GM21529 (cell line): ENCODE measurements around the gene PNISR.

Experiments
- ATAC-seq: cut with Tn5 transposase; IDR thresholded peaks from one replicate; pipeline ENCODE4 v1.9.1; 2021; ENCODE audit not compliant: unreplicated experiment

PNISR gene

GRCh38 chr6:99412065-99412464 lies 13.0 kb downstream of the PNISR start:
- ATAC-seq: no peak

- no peak for ATAC-seq
Measured at GRCh38 chr6:99409672-99410071, 15.4 kb downstream of the PNISR start.

GRCh38 chr6:99407076-99407475 lies 18.0 kb downstream of the PNISR start:
- ATAC-seq: no peak

- ATAC-seq: no peak
Measured at GRCh38 chr6:99402448-99402847, 22.7 kb downstream of the PNISR start.

GRCh38 chr6:99397287-99397686 lies 27.8 kb downstream of the PNISR start:
- ATAC-seq: no peak

GRCh38 chr6:99393698-99394531 lies 31.2 kb downstream of the PNISR start, which contains the start of gene COQ3:
Gene COQ3, minus strand, starts transcription at chr6:99394195. Its CDS starts 16 bp downstream, at chr6:99394179.
- ATAC-seq: peak; percentile 76

GRCh38 chr6:99393366-99393697 lies 31.8 kb downstream of the PNISR start:
- ATAC-seq: peak; percentile 32

- no peak for ATAC-seq
Measured at GRCh38 chr6:99390896-99391295, 34.2 kb downstream of the PNISR start.

GRCh38 chr6:99384507-99384906 lies 40.6 kb downstream of the PNISR start:
- ATAC-seq: no peak

- no peak for ATAC-seq
Measured at GRCh38 chr6:99378636-99379035, 46.5 kb downstream of the PNISR start.

GRCh38 chr6:99369533-99369932 lies 55.6 kb downstream of the PNISR start:
- no peak for ATAC-seq

GRCh38 chr6:99366852-99367251 lies 58.3 kb downstream of the PNISR start:
- no peak for ATAC-seq

GRCh38 chr6:99364026-99364425 lies 61.1 kb downstream of the PNISR start:
- ATAC-seq: peak; percentile 93

GRCh38 chr6:99362678-99363268 lies 62.3 kb downstream of the PNISR start:
- ATAC-seq: no peak

- no peak for ATAC-seq
Measured at GRCh38 chr6:99359800-99360199, 65.3 kb downstream of the PNISR start.

GRCh38 chr6:99356641-99357040 lies 68.5 kb downstream of the PNISR start:
- ATAC-seq: no peak

- ATAC-seq: no peak
Measured at GRCh38 chr6:99354983-99355382, 70.1 kb downstream of the PNISR start.

GRCh38 chr6:99353126-99353525 lies 72.0 kb downstream of the PNISR start:
- no peak for ATAC-seq

- ATAC-seq: no peak
Measured at GRCh38 chr6:99350573-99350972, 74.5 kb downstream of the PNISR start.

GRCh38 chr6:99349171-99350141 lies 75.7 kb downstream of the PNISR start, which contains the start of gene FAXC:
Gene FAXC, minus strand, starts transcription at chr6:99349674. Its CDS starts 302 bp downstream, at chr6:99349372.
- peak; percentile 67 for ATAC-seq
